Upper lobe of left lung (tissue), 6 donors: ENCODE measurements around the gene MDP1. TPM values are rescaled to one million over a fixed set of nuclear protein-coding genes. Genes with fewer than 3 reads are reported as not detected.

ENCODE experiments used
- ATAC-seq, 2 donors: fragments of 200-7000 bp; cut with Tn5 transposase; one replicate each; pipeline ENCODE4 v1.9.1; 2022; ENCODE audit warnings: mild to moderate bottlenecking in 2 of 2, moderate library complexity in 2 of 2; ENCODE audit not compliant: low FRiP score in 2 of 2
- DNase-seq, 2 donors: peaks; one replicate each; pipeline ENCODE4 v3.0.0-alpha.2; 2019 to 2020
- H3K27ac ChIP-seq, 4 donors: fragments of 200-600 bp; sonication (generic); one replicate each; pipeline ENCODE4 v1.5.1; 2016 to 2019
- H3K27me3 ChIP-seq, 4 donors: fragments of 200-600 bp; sonication (generic); one replicate each; pipeline ENCODE4 v1.5.1; 2017 to 2019
- H3K36me3 ChIP-seq, 4 donors: fragments of 200-600 bp; sonication (generic); one replicate each; pipeline ENCODE4 v1.5.1; 2016 to 2019
- H3K4me1 ChIP-seq, 4 donors: fragments of 200-600 bp; sonication (generic); one replicate each; pipeline ENCODE4 v1.5.1; 2018 to 2019
- H3K4me3 ChIP-seq, 4 donors: fragments of 200-600 bp; sonication (generic); one replicate each; pipeline ENCODE4 v1.5.1; 2017 to 2019; ENCODE audit warnings: mild to moderate bottlenecking in 2 of 4, moderate library complexity in 1 of 4
- H3K9me3 ChIP-seq, 4 donors: fragments of 200-600 bp; sonication (generic); one replicate each; pipeline ENCODE4 v1.5.1; 2018 to 2019
- EP300 ChIP-seq, 4 donors: sonication (generic); formaldehyde crosslinking; IDR thresholded peaks; one replicate each; pipeline ENCODE4 v1.5.1; 2017; ENCODE audit warnings: antibody characterized with exemption in 4 of 4, control low read depth in 2 of 4
- POLR2A ChIP-seq, 4 donors: fragments of 450-650 bp; IDR thresholded peaks; one replicate each; pipeline ENCODE4 v1.5.1; 2016 to 2017; ENCODE audit warnings: antibody characterized with exemption in 4 of 4, mild to moderate bottlenecking in 2 of 4
- POLR2AphosphoS5 ChIP-seq, 2 donors: sonication (generic); formaldehyde crosslinking; IDR thresholded peaks; one replicate each; pipeline ENCODE4 v1.5.1; 2017; ENCODE audit warnings: antibody characterized with exemption in 2 of 2
- WGBS, 2 donors: methylation state at CpG; one replicate each; pipeline ENCODE4 v1.1.5; 2017 to 2018; 5-methylcytosine and 5-hydroxymethylcytosine counted together
- total RNA-seq, 6 donors: library from RNA; depleted of rRNA in 4 of 6; stranded (reverse); fragments of >200 nt in 4 of 6; gene quantifications; one replicate each; pipeline versions ENCODE4 v1.1.0 to v1.2.1, GENCODE V29; 2016 to 2021
- TF ChIP-seq, protein P1 (sequence below), 6 experiments: fragments of 450-650 bp in 4 of 6; fragments of 200-600 bp in 2 of 6; sonication (generic) in 2 of 6; IDR thresholded peaks; one replicate each; pipeline ENCODE4 v1.5.1; 2016 to 2019; ENCODE audit warnings: antibody characterized with exemption in 6 of 6
- donor health status: DM: no; HTN: no; CAD: no; lungs with moderate emphysema.
- donor health status: DM: no; HTN: yes; CAD: no; lungs with severe emphysema.

MDP1 gene
- total RNA-seq, 6 donors from 2014 or later: 8.1 to 21.1 (median 12.7) TPM

DNA sequence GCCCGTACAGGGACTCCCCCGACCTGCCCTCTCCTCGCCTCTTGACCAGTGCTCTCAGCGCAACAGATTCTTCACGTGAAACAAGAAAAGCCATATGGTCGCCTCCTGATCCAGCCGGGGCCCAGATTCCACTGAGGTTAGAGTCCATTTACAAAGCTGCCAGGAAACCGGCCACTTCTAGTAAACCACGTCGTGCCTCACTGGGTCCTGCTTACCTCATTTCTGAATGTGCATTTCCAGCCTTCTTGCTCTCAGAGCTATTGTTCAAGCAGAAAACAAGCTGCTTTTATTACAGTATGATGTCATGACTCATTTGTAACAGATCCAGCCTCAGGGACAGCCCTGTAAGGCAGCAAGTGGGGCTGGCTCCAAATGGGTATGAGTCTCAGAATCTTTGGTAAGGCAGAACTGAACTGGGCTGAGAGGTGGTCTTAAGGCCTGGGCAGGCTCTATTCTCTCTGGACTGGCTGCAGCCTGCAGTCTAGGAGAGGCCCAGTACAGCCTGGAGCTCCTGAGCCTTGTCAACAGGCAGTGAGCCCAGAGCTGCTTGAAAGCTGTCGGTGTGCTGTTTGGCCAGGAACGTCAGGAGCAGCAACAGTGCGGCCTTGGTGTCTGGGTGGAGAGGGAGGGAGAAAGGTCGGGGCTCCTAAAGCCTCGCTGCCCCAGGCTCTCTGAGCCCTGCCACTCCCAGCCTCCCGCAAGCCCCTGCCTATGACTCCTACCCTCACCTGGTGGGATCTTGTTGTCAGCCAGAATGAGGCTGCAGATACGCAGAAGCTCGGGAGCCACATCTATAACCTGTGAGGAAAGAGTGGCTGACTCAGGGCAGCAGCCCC, 35.7 kb downstream of the MDP1 start:
- peaks cover 14 to 98% (median 91%) of the 10 kb centered on the region in 4 donors for H3K36me3 ChIP-seq
- no peak for DNase-seq

DNA sequence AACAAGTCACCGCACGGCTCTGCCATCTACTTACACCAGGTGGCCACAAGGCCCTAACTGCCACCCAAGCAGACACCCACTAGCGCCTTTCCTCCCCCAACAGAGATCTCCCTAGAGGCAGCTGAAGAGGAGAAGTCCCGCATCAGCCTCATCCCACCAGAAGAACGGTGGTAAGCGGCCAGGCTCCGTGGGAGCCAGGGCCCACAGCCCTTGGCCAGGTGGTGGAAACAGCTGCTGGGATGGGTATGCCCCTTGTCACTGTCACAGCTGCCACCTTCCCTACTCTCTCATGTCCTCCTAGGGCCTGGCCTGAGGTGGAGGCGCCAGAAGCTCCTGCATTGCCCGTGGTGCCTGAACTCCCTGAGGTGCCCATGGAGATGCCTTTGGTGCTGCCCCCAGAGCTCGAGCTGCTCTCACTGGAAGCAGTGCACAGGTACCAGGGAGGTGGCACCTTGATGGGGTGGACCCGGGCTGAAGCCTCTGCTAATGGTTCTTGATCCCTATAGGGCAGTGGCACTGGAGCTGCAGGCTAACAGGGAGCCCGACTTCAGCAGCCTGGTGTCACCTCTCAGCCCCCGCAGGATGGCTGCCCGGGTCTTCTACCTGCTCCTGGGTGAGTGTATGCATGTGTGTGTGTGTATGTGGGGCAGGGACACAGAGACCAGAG, 36.4 kb downstream of the MDP1 start:
- no peak overlapping the region for H3K27ac ChIP-seq
- no peak for ATAC-seq
- TF ChIP-seq POLR2AphosphoS5 (IDR thresholded peaks at IDR 0.05) (no peak), POLR2A (IDR thresholded peaks at IDR 0.05) (no peak), EP300 (IDR thresholded peaks at IDR 0.05) (no peak)
- TF ChIP-seq, protein P1, sequence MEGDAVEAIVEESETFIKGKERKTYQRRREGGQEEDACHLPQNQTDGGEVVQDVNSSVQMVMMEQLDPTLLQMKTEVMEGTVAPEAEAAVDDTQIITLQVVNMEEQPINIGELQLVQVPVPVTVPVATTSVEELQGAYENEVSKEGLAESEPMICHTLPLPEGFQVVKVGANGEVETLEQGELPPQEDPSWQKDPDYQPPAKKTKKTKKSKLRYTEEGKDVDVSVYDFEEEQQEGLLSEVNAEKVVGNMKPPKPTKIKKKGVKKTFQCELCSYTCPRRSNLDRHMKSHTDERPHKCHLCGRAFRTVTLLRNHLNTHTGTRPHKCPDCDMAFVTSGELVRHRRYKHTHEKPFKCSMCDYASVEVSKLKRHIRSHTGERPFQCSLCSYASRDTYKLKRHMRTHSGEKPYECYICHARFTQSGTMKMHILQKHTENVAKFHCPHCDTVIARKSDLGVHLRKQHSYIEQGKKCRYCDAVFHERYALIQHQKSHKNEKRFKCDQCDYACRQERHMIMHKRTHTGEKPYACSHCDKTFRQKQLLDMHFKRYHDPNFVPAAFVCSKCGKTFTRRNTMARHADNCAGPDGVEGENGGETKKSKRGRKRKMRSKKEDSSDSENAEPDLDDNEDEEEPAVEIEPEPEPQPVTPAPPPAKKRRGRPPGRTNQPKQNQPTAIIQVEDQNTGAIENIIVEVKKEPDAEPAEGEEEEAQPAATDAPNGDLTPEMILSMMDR (IDR thresholded peaks at IDR 0.05): no peak

More for the DNA sequence above, 35.7 kb downstream of the MDP1 start:
- 89 to 90% methylated on average over 17 to 18 of the region's 18 CpGs for WGBS, 2 donors
- Histone ChIP-seq H3K4me1 (no peaks in the 10 kb centered on the region), H3K4me3 (no peak overlapping the region), H3K27ac (no peak overlapping the region), H3K9me3 (no peaks in the 10 kb centered on the region), H3K27me3 (no peaks in the 10 kb centered on the region)
- TF ChIP-seq, protein P1 (IDR thresholded peaks at IDR 0.05): no peak
- TF ChIP-seq EP300 (IDR thresholded peaks at IDR 0.05) (no peak), POLR2A (IDR thresholded peaks at IDR 0.05) (no peak), POLR2AphosphoS5 (IDR thresholded peaks at IDR 0.05) (no peak)
- peak in 1 of 2 donors; percentile 44 for ATAC-seq

DNA sequence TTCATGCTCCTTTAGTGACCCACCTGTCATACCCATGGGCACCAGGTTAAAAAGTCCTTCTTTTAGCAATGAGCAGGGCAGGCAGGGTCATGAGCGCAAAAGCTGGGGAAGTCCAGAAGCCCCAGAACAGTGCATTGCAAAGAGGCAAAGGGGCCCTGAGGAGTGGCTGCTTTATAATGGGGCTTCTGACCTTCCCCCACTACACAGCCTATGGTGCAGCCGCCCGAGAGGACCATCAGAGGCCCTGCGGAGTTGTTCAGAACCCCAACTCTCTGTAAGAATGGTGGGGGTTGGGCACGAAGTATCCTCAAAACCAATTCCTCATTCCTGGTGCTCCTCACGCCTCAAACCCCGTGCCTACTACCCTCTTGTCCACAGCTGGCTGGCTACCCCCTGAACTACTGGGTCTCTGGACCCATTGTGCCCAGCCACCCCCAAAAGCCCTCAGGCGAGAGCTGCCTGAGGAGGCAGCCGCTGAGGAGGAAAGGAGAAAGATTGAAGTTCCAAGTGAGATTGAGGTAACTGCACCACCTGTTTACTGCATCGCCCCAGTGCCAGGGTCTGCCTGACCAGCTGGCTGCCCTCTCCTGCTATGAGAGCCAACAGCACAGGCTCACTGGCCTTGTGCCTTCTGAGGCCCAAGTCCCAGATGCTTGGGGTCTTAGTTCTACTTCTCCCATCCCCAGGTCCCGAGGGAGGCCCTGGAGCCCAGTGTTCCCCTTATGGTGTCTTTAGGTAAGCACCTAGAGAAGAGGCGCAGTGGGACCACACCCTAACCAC, 37.3 kb downstream of the MDP1 start:
- H3K27me3 ChIP-seq: no peaks in the 10 kb centered on the region
- no peaks in the 10 kb centered on the region for H3K4me1 ChIP-seq
- 85 to 90% methylated on average over 10 to 12 of the region's 12 CpGs for WGBS, 2 donors
- H3K9me3 ChIP-seq: no peaks in the 10 kb centered on the region
- peaks cover 14 to 89% (median 83%) of the 10 kb centered on the region in 4 donors for H3K36me3 ChIP-seq
- DNase-seq: no peak
- TF ChIP-seq EP300 (IDR thresholded peaks at IDR 0.05) (no peak), POLR2A (IDR thresholded peaks at IDR 0.05) (no peak), POLR2AphosphoS5 (IDR thresholded peaks at IDR 0.05) (no peak)
- TF ChIP-seq, protein P1 (IDR thresholded peaks at IDR 0.05): no peak
- no peak overlapping the region for H3K4me3 ChIP-seq
- ATAC-seq: no peak
- H3K27ac ChIP-seq: no peak overlapping the region

More for the DNA sequence above, 36.4 kb downstream of the MDP1 start:
- DNase-seq: no peak
- Histone ChIP-seq H3K4me3 (no peak overlapping the region), H3K4me1 (no peaks in the 10 kb centered on the region), H3K36me3 (peaks cover 14 to 95% (median 88%) of the 10 kb centered on the region in 4 donors), H3K9me3 (no peaks in the 10 kb centered on the region), H3K27me3 (no peaks in the 10 kb centered on the region)
- WGBS, 2 donors: 90 to 91% methylated on average over 6 to 13 of the region's 14 CpGs

DNA sequence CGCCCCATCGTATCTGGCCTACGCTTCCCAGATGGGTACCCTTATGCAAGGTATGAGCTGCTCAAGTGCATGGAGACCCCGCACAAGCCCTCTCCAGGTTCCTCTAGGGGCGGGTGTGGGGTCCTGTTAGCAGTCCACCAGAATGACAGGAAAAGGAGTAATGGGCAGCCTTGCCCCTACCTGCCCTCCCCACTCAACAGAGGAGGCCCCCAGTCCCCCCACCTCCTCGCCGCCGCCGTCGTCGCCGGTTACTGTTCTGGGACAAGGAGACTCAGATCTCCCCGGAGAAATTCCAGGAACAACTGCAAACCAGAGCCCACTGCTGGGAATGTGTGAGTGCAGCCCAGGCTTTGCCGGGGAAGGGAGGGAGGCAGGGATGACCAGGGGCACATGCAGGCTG, 38.0 kb downstream of the MDP1 start:
- WGBS, 2 donors: 95 to 97% methylated on average over 14 of the region's 14 CpGs
- ATAC-seq (no peak), DNase-seq (peak in 1 of 2 donors; percentile 84)
- H3K4me3 ChIP-seq: no peak overlapping the region
- TF ChIP-seq EP300 (IDR thresholded peaks at IDR 0.05) (no peak), POLR2AphosphoS5 (IDR thresholded peaks at IDR 0.05) (no peak), POLR2A (IDR thresholded peaks at IDR 0.05) (no peak)
- TF ChIP-seq, protein P1 (IDR thresholded peaks at IDR 0.05): no peak
- H3K27me3 ChIP-seq: no peaks in the 10 kb centered on the region
- H3K4me1 ChIP-seq: no peaks in the 10 kb centered on the region
- no peaks in the 10 kb centered on the region for H3K9me3 ChIP-seq
- H3K36me3 ChIP-seq: peaks cover 14 to 89% (median 80%) of the 10 kb centered on the region in 4 donors
- H3K27ac ChIP-seq: no peak overlapping the region
